GM23248 (cell line): ENCODE data around the gene KRT78.

Source experiments
- EZH2 ChIP-seq: fragments of 200-600 bp; sonication (generic); IDR thresholded peaks from 2 replicates; pipeline ENCODE4 v1.6.1; 2018; ENCODE audit warnings: antibody characterized with exemption, mild to moderate bottlenecking; ENCODE audit not compliant: insufficient read depth, poor library complexity, severe bottlenecking
- EZH2phosphoT487 ChIP-seq: fragments of 200-600 bp; sonication (generic); IDR thresholded peaks from 2 replicates; pipeline ENCODE4 v1.6.1; 2018; ENCODE audit warnings: antibody characterized with exemption, moderate library complexity, mild to moderate bottlenecking, low read depth; ENCODE audit not compliant: insufficient read depth

GRCh38 chr12:52850681-52851080 is 1.9 kb upstream of the KRT78 start:
- TF ChIP-seq EZH2: no peak
- no peak for TF ChIP-seq EZH2phosphoT487
